GM23338 (cell line): Measurements from ENCODE around the gene CLASRP. TPM values are rescaled to one million over a fixed set of nuclear protein-coding genes. Genes with fewer than 3 reads are reported as not detected.

ENCODE experiments used
- ATAC-seq: fragments of 200-7000 bp; cut with Tn5 transposase; 3 replicates; pipeline ENCODE4 v1.9.1; 2020
- DNase-seq: peaks from one replicate; pipeline ENCODE4 v3.0.0-alpha.2; 2015; ENCODE audit warnings: low spot score
- H2AFZ ChIP-seq: fragments of 200-600 bp; sonication (generic); 2 replicates; pipeline ENCODE4 v1.8.0; 2016; ENCODE audit warnings: antibody characterized with exemption, mild to moderate bottlenecking, moderate library complexity
- H3F3A ChIP-seq: fragments of 200-600 bp; sonication (generic); replicated peaks from 2 replicates; pipeline ENCODE4 v1.8.0; 2017; ENCODE audit warnings: antibody characterized with exemption, mixed run types, low read depth
- H3K27ac ChIP-seq: fragments of 200-600 bp; sonication (generic); 2 replicates; pipeline ENCODE4 v1.6.1; 2016; ENCODE audit warnings: low read depth
- H3K27me3 ChIP-seq: fragments of 200-600 bp; sonication (generic); 2 replicates; pipeline ENCODE4 v1.8.0; 2016; ENCODE audit warnings: mild to moderate bottlenecking, mixed run types, moderate library complexity; ENCODE audit not compliant: insufficient read depth
- H3K36me3 ChIP-seq: fragments of 200-600 bp; sonication (generic); 2 replicates; pipeline ENCODE4 v1.8.0; 2016; ENCODE audit warnings: mild to moderate bottlenecking; ENCODE audit not compliant: insufficient read depth
- H3K4me1 ChIP-seq: fragments of 200-600 bp; sonication (generic); 2 replicates; pipeline ENCODE4 v1.8.0; 2016; ENCODE audit warnings: mild to moderate bottlenecking, moderate library complexity; ENCODE audit not compliant: insufficient read depth
- H3K4me2 ChIP-seq: fragments of 200-600 bp; sonication (generic); 2 replicates; pipeline ENCODE4 v1.7.1; 2017; ENCODE audit warnings: mixed run types
- H3K4me3 ChIP-seq: fragments of 200-600 bp; sonication (generic); 2 replicates; pipeline ENCODE4 v1.6.1; 2016; ENCODE audit warnings: mixed run types
- H3K79me2 ChIP-seq: fragments of 200-600 bp; sonication (generic); replicated peaks from 2 replicates; pipeline ENCODE4 v1.8.0; 2017; ENCODE audit warnings: mild to moderate bottlenecking; ENCODE audit not compliant: insufficient read depth
- H3K9me2 ChIP-seq: fragments of 200-600 bp; sonication (generic); 2 replicates; pipeline ENCODE4 v1.8.0; 2017; ENCODE audit not compliant: insufficient read depth
- H4K20me1 ChIP-seq: fragments of 200-600 bp; sonication (generic); replicated peaks from 2 replicates; pipeline ENCODE4 v1.8.0; 2017; ENCODE audit warnings: mild to moderate bottlenecking; ENCODE audit not compliant: insufficient read depth
- H3K27ac Mint-ChIP-seq: 2 replicates; pipeline ENCODE4 v1.8.0; 2020; ENCODE audit warnings: inconsistent platforms, mild to moderate bottlenecking, moderate library complexity, mixed read lengths
- H3K27me3 Mint-ChIP-seq: 3 replicates; pipeline ENCODE4 v1.8.0; 2022; ENCODE audit warnings: low read depth, mild to moderate bottlenecking, moderate library complexity, mixed read lengths, inconsistent platforms; ENCODE audit not compliant: insufficient read depth, poor library complexity
- H3K36me3 Mint-ChIP-seq: 3 replicates; pipeline ENCODE4 v1.8.0; 2021; ENCODE audit warnings: low read depth, mild to moderate bottlenecking, inconsistent platforms, moderate library complexity, mixed read lengths
- H3K4me1 Mint-ChIP-seq: 3 replicates; pipeline ENCODE4 v1.8.0; 2020; ENCODE audit warnings: mild to moderate bottlenecking, inconsistent platforms, mixed read lengths
- H3K4me3 Mint-ChIP-seq: 3 replicates; pipeline ENCODE4 v1.8.0; 2021; ENCODE audit warnings: moderate library complexity, mild to moderate bottlenecking, inconsistent platforms, mixed read lengths
- H3K9me3 Mint-ChIP-seq: 3 replicates; pipeline ENCODE4 v1.8.0; 2020; ENCODE audit warnings: moderate library complexity, mild to moderate bottlenecking, inconsistent platforms, mixed read lengths
- CREB1 ChIP-seq: fragments of 250-450 bp; sonication (Bioruptor Pico); IDR thresholded peaks from 2 replicates; pipeline ENCODE4 v1.5.0; 2020; ENCODE audit warnings: low read depth, mild to moderate bottlenecking, moderate library complexity
- JUNB ChIP-seq: IDR thresholded peaks from one replicate; pipeline ENCODE4 v1.6.1; 2016; ENCODE audit warnings: antibody characterized with exemption; ENCODE audit not compliant: unreplicated experiment
- NANOG ChIP-seq: IDR thresholded peaks from 2 replicates; pipeline ENCODE4 v1.6.1; 2016; ENCODE audit warnings: antibody characterized with exemption, borderline replicate concordance
- ZNF114 ChIP-seq: fragments of 250-450 bp; sonication (Bioruptor Pico); IDR thresholded peaks from 2 replicates; pipeline ENCODE4 v1.5.0; 2020; ENCODE audit warnings: mild to moderate bottlenecking, moderate library complexity
- ZNF331 ChIP-seq: fragments of 250-450 bp; sonication (Bioruptor Pico); IDR thresholded peaks from 2 replicates; pipeline ENCODE4 v1.5.0; 2020; ENCODE audit warnings: low read depth, mild to moderate bottlenecking, moderate library complexity
- polyA plus RNA-seq: library from polyadenylated mRNA; unstranded; fragments of >200 nt; fragmentation: Nextera tagmentation; extraction: Ambion mirVana; gene quantifications from 2 replicates; pipeline ENCODE4 v1.2.1, GENCODE V29; 2016
- total RNA-seq: library from RNA; depleted of rRNA; stranded (reverse); fragments of >200 nt; shearing (Covaris generic); gene quantifications from 2 replicates; pipeline ENCODE4 v1.2.3, GENCODE V29; 2014
- TF ChIP-seq, protein P1 (sequence below): fragments of 250-450 bp; sonication (Bioruptor Pico); IDR thresholded peaks from 2 replicates; pipeline ENCODE4 v1.5.0; 2020; ENCODE audit warnings: mild to moderate bottlenecking, moderate library complexity
- TF ChIP-seq, protein P2 (sequence below): IDR thresholded peaks from one replicate; pipeline ENCODE4 v1.6.1; 2018; ENCODE audit warnings: antibody characterized with exemption; ENCODE audit not compliant: unreplicated experiment
- TF ChIP-seq, protein P3 (sequence below): IDR thresholded peaks from 2 replicates; pipeline ENCODE4 v1.6.1; 2016; ENCODE audit warnings: antibody characterized with exemption

CLASRP gene
- total and polyA plus RNA-seq, 2 experiments from 2014 or later: 27.1 to 78.7 TPM

DNA sequence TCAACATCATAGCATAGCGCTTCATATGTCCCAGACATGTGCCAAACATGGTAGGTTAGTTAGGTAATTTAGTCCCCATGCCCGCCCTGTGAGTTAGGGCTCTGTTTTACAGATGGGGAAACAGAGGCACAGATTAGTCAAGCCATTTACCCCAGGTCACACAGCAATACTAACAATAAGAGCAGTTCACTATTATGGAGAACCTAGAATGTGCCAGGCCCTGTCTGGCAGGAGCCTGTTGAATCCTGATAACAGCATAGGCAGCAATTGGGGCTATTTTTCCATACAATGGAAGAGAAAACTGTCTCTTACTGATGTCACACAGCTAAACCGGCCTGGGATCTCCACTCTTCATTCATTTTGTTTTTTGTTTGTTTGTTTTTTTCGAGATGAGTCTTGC is 47.6 kb downstream of the CLASRP start:
- Mint-ChIP-seq H3K27ac (0 out of 2 replicates have a peak overlapping the region, but pooled peaks have one; percentile 56), H3K4me1 (peaks cover 27% of the 10 kb centered on the region), H3K9me3 (peaks cover 2% of the 10 kb centered on the region; the same call in 1 of the 3 replicates), H3K36me3 (peaks cover 56% of the 10 kb centered on the region), H3K27me3 (peaks cover 12% of the 10 kb centered on the region), H3K4me3 (no peak overlapping the region)
- Histone ChIP-seq H3K27me3 (no peaks in the 10 kb centered on the region), H3F3A (peaks cover 18% of the 10 kb centered on the region), H2AFZ (no peak overlapping the region), H4K20me1 (peaks cover 14% of the 10 kb centered on the region; the same call in 1 of the 2 replicates), H3K27ac (no peak overlapping the region), H3K4me1 (peaks cover 18% of the 10 kb centered on the region), H3K36me3 (no peaks in the 10 kb centered on the region; the same call in 1 of the 2 replicates), H3K79me2 (peaks cover 61% of the 10 kb centered on the region), H3K4me2 (no peak overlapping the region), H3K4me3 (no peak overlapping the region), H3K9me2 (no peaks in the 10 kb centered on the region)
- TF ChIP-seq ZNF114 (CRISPR knock-in tag) (no peak), ZNF331 (CRISPR knock-in tag) (no peak), NANOG (no peak)
- TF ChIP-seq, protein P1, sequence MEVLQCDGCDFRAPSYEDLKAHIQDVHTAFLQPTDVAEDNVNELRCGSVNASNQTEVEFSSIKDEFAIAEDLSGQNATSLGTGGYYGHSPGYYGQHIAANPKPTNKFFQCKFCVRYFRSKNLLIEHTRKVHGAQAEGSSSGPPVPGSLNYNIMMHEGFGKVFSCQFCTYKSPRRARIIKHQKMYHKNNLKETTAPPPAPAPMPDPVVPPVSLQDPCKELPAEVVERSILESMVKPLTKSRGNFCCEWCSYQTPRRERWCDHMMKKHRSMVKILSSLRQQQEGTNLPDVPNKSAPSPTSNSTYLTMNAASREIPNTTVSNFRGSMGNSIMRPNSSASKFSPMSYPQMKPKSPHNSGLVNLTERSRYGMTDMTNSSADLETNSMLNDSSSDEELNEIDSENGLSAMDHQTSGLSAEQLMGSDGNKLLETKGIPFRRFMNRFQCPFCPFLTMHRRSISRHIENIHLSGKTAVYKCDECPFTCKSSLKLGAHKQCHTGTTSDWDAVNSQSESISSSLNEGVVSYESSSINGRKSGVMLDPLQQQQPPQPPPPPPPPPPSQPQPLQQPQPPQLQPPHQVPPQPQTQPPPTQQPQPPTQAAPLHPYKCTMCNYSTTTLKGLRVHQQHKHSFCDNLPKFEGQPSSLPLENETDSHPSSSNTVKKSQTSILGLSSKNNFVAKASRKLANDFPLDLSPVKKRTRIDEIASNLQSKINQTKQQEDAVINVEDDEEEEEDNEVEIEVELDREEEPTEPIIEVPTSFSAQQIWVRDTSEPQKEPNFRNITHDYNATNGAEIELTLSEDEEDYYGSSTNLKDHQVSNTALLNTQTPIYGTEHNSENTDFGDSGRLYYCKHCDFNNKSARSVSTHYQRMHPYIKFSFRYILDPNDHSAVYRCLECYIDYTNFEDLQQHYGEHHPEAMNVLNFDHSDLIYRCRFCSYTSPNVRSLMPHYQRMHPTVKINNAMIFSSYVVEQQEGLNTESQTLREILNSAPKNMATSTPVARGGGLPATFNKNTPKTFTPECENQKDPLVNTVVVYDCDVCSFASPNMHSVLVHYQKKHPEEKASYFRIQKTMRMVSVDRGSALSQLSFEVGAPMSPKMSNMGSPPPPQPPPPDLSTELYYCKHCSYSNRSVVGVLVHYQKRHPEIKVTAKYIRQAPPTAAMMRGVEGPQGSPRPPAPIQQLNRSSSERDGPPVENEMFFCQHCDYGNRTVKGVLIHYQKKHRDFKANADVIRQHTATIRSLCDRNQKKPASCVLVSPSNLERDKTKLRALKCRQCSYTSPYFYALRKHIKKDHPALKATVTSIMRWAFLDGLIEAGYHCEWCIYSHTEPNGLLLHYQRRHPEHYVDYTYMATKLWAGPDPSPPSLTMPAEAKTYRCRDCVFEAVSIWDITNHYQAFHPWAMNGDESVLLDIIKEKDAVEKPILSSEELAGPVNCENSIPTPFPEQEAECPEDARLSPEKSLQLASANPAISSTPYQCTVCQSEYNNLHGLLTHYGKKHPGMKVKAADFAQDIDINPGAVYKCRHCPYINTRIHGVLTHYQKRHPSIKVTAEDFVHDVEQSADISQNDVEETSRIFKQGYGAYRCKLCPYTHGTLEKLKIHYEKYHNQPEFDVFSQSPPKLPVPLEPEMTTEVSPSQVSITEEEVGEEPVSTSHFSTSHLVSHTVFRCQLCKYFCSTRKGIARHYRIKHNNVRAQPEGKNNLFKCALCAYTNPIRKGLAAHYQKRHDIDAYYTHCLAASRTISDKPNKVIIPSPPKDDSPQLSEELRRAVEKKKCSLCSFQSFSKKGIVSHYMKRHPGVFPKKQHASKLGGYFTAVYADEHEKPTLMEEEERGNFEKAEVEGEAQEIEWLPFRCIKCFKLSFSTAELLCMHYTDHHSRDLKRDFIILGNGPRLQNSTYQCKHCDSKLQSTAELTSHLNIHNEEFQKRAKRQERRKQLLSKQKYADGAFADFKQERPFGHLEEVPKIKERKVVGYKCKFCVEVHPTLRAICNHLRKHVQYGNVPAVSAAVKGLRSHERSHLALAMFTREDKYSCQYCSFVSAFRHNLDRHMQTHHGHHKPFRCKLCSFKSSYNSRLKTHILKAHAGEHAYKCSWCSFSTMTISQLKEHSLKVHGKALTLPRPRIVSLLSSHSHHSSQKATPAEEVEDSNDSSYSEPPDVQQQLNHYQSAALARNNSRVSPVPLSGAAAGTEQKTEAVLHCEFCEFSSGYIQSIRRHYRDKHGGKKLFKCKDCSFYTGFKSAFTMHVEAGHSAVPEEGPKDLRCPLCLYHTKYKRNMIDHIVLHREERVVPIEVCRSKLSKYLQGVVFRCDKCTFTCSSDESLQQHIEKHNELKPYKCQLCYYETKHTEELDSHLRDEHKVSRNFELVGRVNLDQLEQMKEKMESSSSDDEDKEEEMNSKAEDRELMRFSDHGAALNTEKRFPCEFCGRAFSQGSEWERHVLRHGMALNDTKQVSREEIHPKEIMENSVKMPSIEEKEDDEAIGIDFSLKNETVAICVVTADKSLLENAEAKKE: no peak
- ATAC-seq: no peak
- no peak for DNase-seq

DNA sequence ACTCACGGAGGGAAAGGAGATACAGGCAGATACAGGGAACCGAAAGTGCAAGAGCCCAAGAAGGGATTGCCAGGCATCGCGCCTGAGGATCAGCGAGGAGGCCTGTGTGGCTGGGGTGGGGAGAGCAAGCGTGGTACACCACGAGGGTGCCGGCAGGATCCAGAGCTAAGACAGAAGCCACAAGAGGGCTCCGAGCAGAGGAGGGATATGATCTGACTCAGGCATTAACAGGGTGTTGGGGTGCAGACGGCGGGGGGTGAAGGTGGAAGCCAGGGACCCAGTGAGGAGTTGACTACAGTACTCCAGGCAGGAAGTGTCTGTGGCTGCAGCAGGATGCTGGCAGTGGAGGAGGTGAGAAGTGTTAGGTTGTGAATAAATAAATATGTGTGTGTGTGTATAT is 48.7 kb downstream of the CLASRP start:
- DNase-seq: no peak
- Histone ChIP-seq H3K36me3 (no peaks in the 10 kb centered on the region), H3F3A (peaks cover 18% of the 10 kb centered on the region), H3K4me1 (peaks cover 14% of the 10 kb centered on the region), H2AFZ (no peak overlapping the region), H3K9me2 (no peaks in the 10 kb centered on the region), H3K27me3 (no peaks in the 10 kb centered on the region), H3K27ac (no peak overlapping the region), H3K4me3 (no peak overlapping the region), H4K20me1 (peaks cover 10% of the 10 kb centered on the region; the same call in 1 of the 2 replicates), H3K4me2 (no peak overlapping the region), H3K79me2 (peaks cover 50% of the 10 kb centered on the region)
- peaks cover 19% of the 10 kb centered on the region for H3K27me3 Mint-ChIP-seq
- no peak for ATAC-seq
- peaks cover 46% of the 10 kb centered on the region for H3K36me3 Mint-ChIP-seq
- H3K9me3 Mint-ChIP-seq: no peaks in the 10 kb centered on the region
- H3K27ac Mint-ChIP-seq: peak overlapping the region; percentile 29; the same call in 1 of the 2 replicates
- peaks cover 17% of the 10 kb centered on the region for H3K4me1 Mint-ChIP-seq
- no peak overlapping the region; the same call in 2 of the 3 replicates for H3K4me3 Mint-ChIP-seq
- TF ChIP-seq, protein P2, sequence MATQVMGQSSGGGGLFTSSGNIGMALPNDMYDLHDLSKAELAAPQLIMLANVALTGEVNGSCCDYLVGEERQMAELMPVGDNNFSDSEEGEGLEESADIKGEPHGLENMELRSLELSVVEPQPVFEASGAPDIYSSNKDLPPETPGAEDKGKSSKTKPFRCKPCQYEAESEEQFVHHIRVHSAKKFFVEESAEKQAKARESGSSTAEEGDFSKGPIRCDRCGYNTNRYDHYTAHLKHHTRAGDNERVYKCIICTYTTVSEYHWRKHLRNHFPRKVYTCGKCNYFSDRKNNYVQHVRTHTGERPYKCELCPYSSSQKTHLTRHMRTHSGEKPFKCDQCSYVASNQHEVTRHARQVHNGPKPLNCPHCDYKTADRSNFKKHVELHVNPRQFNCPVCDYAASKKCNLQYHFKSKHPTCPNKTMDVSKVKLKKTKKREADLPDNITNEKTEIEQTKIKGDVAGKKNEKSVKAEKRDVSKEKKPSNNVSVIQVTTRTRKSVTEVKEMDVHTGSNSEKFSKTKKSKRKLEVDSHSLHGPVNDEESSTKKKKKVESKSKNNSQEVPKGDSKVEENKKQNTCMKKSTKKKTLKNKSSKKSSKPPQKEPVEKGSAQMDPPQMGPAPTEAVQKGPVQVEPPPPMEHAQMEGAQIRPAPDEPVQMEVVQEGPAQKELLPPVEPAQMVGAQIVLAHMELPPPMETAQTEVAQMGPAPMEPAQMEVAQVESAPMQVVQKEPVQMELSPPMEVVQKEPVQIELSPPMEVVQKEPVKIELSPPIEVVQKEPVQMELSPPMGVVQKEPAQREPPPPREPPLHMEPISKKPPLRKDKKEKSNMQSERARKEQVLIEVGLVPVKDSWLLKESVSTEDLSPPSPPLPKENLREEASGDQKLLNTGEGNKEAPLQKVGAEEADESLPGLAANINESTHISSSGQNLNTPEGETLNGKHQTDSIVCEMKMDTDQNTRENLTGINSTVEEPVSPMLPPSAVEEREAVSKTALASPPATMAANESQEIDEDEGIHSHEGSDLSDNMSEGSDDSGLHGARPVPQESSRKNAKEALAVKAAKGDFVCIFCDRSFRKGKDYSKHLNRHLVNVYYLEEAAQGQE: no peak
- no peak for TF ChIP-seq CREB1
- TF ChIP-seq JUNB: no peak
- TF ChIP-seq, protein P3, sequence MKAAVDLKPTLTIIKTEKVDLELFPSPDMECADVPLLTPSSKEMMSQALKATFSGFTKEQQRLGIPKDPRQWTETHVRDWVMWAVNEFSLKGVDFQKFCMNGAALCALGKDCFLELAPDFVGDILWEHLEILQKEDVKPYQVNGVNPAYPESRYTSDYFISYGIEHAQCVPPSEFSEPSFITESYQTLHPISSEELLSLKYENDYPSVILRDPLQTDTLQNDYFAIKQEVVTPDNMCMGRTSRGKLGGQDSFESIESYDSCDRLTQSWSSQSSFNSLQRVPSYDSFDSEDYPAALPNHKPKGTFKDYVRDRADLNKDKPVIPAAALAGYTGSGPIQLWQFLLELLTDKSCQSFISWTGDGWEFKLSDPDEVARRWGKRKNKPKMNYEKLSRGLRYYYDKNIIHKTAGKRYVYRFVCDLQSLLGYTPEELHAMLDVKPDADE: no peak
